Mucosa of descending colon (tissue), 3 donors: ENCODE data around the gene FRMD4A. TPM values are rescaled to one million over a fixed set of nuclear protein-coding genes. Genes with fewer than 3 reads are reported as not detected.

ENCODE experiments used
- ATAC-seq: fragments of 200-7000 bp; cut with Tn5 transposase; one replicate; pipeline ENCODE4 v1.9.1; 2020; ENCODE audit warnings: mild to moderate bottlenecking, moderate library complexity
- DNase-seq, 3 donors: peaks; one replicate each; pipeline ENCODE4 v3.0.0-alpha.2; 2020
- H3K36me3 ChIP-seq: fragments of 200-600 bp; one replicate; pipeline ENCODE4 v1.8.0; 2021; ENCODE audit warnings: low read depth, mild to moderate bottlenecking
- H3K4me1 ChIP-seq: fragments of 200-600 bp; one replicate; pipeline ENCODE4 v1.8.0; 2021; ENCODE audit warnings: low read depth, mild to moderate bottlenecking
- H3K4me3 ChIP-seq: fragments of 200-600 bp; one replicate; pipeline ENCODE4 v1.8.0; 2021; ENCODE audit warnings: mild to moderate bottlenecking
- H3K9me3 ChIP-seq: fragments of 200-600 bp; one replicate; pipeline ENCODE4 v1.8.0; 2021; ENCODE audit warnings: mild to moderate bottlenecking
- CTCF ChIP-seq: fragments of 200-600 bp; IDR thresholded peaks from one replicate; pipeline ENCODE4 v1.8.0; 2022; ENCODE audit warnings: antibody characterized with exemption, mild to moderate bottlenecking
- intact Hi-C, 2 donors: fragments of 100-400 bp; cut with DNase I in 1 of 2; cut with micrococcal nuclease in 1 of 2; formaldehyde crosslinking; loops; one replicate each; pipeline versions ENCODE4 v1.11.0 to v1.11.1; 2022; cut with DNase I, micrococcal nuclease
- total RNA-seq, 3 donors: library from RNA; stranded (reverse); fragmentation: NEBNext Ultra II Directional in 2 of 3; extraction: Animal tissue kit (Norgen Biotek cat#: 25700) in 2 of 3; gene quantifications; one replicate each; pipeline versions ENCODE4 v1.2.1 to v1.2.4, GENCODE V29; 2021 to 2023
- donor health status: DM: no; HTN: no; CAD: no; lungs with moderate emphysema.
- donor health status: DM: no; HTN: no; CAD: no.
- donor health status: DM: no; HTN: yes; CAD: no.

FRMD4A gene
- total RNA-seq, 3 donors from 2014 or later: 9.8 to 40.6 (median 17.2) TPM

GRCh38 chr10:14353291-14353913 is 22.7 kb upstream of the FRMD4A start:
- intact Hi-C loops: no loop called here
- Histone ChIP-seq H3K9me3 (no peaks in the 10 kb centered on the region), H3K36me3 (no peaks in the 10 kb centered on the region), H3K4me3 (no peak overlapping the region), H3K4me1 (no peaks in the 10 kb centered on the region)
- no peak for TF ChIP-seq CTCF
- ATAC-seq (no peak), DNase-seq (no peak)

DNA sequence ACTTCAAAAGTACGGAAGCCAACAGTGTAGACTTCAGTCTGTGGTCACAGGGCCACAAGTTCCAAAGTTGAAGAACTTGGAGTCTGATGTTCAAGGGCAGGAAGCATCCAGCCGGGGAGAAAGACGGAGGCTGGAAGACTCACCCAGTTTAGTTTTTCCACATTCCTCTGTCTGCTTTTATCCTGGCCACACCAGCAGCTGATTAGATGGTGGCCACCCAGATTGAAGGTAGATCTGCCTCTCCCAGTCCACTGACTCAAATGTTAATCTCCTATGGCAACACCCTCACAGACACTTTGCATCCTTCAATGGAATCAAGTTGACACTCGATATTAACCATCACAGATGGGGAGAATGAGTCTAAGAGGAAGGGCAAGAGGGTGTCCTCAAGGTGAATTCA is 19.3 kb upstream of the FRMD4A start:
- Histone ChIP-seq H3K4me1 (no peaks in the 10 kb centered on the region), H3K36me3 (no peaks in the 10 kb centered on the region), H3K9me3 (no peaks in the 10 kb centered on the region), H3K4me3 (no peak overlapping the region)
- intact Hi-C loops: no loop called here
- TF ChIP-seq CTCF: no peak
- ATAC-seq (no peak), DNase-seq (no peak)

GRCh38 chr10:14349081-14349480 is 18.4 kb upstream of the FRMD4A start:
- no peak for ATAC-seq
- H3K4me1 ChIP-seq: no peaks in the 10 kb centered on the region
- intact Hi-C loops: no loop called here

GRCh38 chr10:14345262-14345661 is 14.5 kb upstream of the FRMD4A start:
- ATAC-seq: no peak
- H3K9me3 ChIP-seq: no peaks in the 10 kb centered on the region
- H3K36me3 ChIP-seq: no peaks in the 10 kb centered on the region
- no peak overlapping the region for H3K4me3 ChIP-seq
- no peak for TF ChIP-seq CTCF
- H3K4me1 ChIP-seq: no peaks in the 10 kb centered on the region
- intact Hi-C loops: no loop called here
- no peak for DNase-seq

More at GRCh38 chr10:14349081-14349480, 18.4 kb upstream of the FRMD4A start:
- H3K9me3 ChIP-seq: no peaks in the 10 kb centered on the region
- no peak for DNase-seq
- no peak for TF ChIP-seq CTCF
- no peak overlapping the region for H3K4me3 ChIP-seq
- H3K36me3 ChIP-seq: no peaks in the 10 kb centered on the region

DNA sequence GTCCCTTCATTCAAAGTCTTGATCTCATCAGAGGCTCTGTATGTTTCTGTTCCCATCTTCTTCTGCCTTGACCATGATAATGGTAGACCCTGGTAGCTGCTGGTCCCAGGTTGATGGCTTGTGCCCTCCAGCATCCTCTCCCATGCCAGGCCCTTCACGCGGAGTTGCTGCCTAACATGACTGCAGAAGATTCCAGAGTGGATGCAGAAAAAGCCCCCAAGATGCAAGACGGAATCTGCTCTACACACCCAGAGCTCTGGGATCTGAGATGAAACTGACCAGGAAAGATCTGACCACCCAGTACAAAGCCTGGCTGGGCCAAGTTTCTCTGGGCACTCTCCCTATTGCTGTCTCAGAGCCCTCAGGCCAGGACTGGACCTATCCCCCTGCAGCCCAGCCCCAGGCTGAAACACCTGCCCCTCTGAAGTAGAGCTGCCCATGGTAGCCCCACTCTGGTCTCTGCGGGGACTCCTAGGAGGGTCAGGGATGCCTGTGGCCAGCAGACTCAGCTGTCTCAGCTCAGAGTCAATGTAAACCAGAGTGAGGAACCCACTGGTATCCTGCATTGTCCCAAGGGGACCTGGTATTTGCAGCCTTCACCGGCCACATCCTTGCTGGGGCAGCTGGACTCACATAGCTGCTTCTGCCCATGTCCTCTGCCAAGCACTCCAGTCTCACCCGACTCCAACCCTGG is 9.5 kb upstream of the FRMD4A start:
- DNase-seq (no peak), ATAC-seq (no peak)
- H3K4me3 ChIP-seq: no peak overlapping the region
- intact Hi-C loops: no loop called here
- H3K4me1 ChIP-seq: no peaks in the 10 kb centered on the region
- H3K36me3 ChIP-seq: no peaks in the 10 kb centered on the region
- no peaks in the 10 kb centered on the region for H3K9me3 ChIP-seq
- no peak for TF ChIP-seq CTCF
